ENCODE results near the gene TRERF1. TPM values are rescaled to one million over a fixed set of nuclear protein-coding genes. Genes with fewer than 3 reads are reported as not detected.

TRERF1 gene
- total and polyA plus RNA-seq, 2 experiments from 2014 or later: 3.2 to 5.1 TPM

- DNase-seq (ENCODE audit: low spot score): no peak
- TF ChIP-seq CTCF (IDR thresholded peaks at IDR 0.05; ENCODE audit: poor library complexity): no peak
- TF ChIP-seq EZH2phosphoT487 (IDR thresholded peaks at IDR 0.05; ENCODE audit: low read depth, severe bottlenecking, unreplicated experiment): no peak
- TF ChIP-seq EZH2 (IDR thresholded peaks at IDR 0.05; ENCODE audit: borderline replicate concordance): no peak
- Histone ChIP-seq H3K27ac (no peak overlapping the region), H3K9me2 (replicated peaks; ENCODE audit: insufficient read depth) (no peaks in the 10 kb centered on the region), H4K20me1 (ENCODE audit: insufficient read depth, poor library complexity, severe bottlenecking) (no peaks in the 10 kb centered on the region), H3K4me2 (no peak overlapping the region), H2AFZ (no peak overlapping the region), H3K4me1 (ENCODE audit: insufficient read depth) (peaks cover 20% of the 10 kb centered on the region), H3K79me2 (no peaks in the 10 kb centered on the region), H3K36me3 (replicated peaks; ENCODE audit: insufficient read depth, low read depth) (no peaks in the 10 kb centered on the region), H3K9me3 (ENCODE audit: low read depth) (no peaks in the 10 kb centered on the region), H3K27me3 (no peaks in the 10 kb centered on the region), H3K4me3 (no peak overlapping the region)
- 75% methylated on average over 7 of the region's 7 CpGs for WGBS (ENCODE audit: low lambda C conversion rate, missing lambda C conversion rate)
Observed at GRCh38 chr6:42271834-42272805, 179.6 kb downstream of the TRERF1 start.

- DNase-seq (ENCODE audit: low spot score): no peak
- H2AFZ ChIP-seq: no peak overlapping the region
- TF ChIP-seq CTCF (IDR thresholded peaks at IDR 0.05; ENCODE audit: poor library complexity): no peak
- TF ChIP-seq EZH2phosphoT487 (IDR thresholded peaks at IDR 0.05; ENCODE audit: low read depth, severe bottlenecking, unreplicated experiment): no peak
- no peak for TF ChIP-seq EZH2 (IDR thresholded peaks at IDR 0.05; ENCODE audit: borderline replicate concordance)
- 90% methylated on average over 4 of the region's 4 CpGs for WGBS (ENCODE audit: low lambda C conversion rate, missing lambda C conversion rate)
- no peaks in the 10 kb centered on the region for H3K9me2 ChIP-seq (replicated peaks; ENCODE audit: insufficient read depth)
- no peak overlapping the region for H3K4me3 ChIP-seq
- no peaks in the 10 kb centered on the region for H3K9me3 ChIP-seq (ENCODE audit: low read depth)
- H4K20me1 ChIP-seq (ENCODE audit: insufficient read depth, poor library complexity, severe bottlenecking): no peaks in the 10 kb centered on the region
- H3K4me2 ChIP-seq: no peak overlapping the region
- H3K4me1 ChIP-seq (ENCODE audit: insufficient read depth): no peaks in the 10 kb centered on the region
- no peaks in the 10 kb centered on the region for H3K27me3 ChIP-seq
- no peaks in the 10 kb centered on the region for H3K36me3 ChIP-seq (replicated peaks; ENCODE audit: insufficient read depth, low read depth)
- H3K79me2 ChIP-seq: no peaks in the 10 kb centered on the region
- H3K27ac ChIP-seq: no peak overlapping the region
Observed at GRCh38 chr6:42269974-42270510, 181.7 kb downstream of the TRERF1 start.

DNA sequence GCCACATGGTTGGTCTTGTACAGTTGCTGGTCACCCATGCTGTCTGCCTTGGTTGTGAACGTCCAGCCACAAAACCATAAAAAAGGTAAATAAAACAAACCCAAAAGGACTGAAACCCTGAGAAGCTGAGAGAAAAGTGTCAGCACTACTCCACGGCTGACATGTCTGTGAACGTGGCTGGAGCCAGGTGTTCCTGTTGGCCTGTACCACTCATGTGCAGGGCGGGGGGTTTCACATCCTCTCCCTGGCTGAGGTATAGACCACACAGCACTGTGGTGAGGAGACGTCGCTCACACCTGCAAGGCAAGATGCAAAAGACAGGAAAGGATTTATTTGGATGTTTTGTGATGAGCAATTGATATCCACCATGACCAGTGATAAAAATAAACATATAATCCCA is 182.2 kb downstream of the TRERF1 start:
- Histone ChIP-seq H3K4me3 (no peak overlapping the region), H2AFZ (no peak overlapping the region), H3K79me2 (no peaks in the 10 kb centered on the region), H3K27me3 (no peaks in the 10 kb centered on the region), H3K27ac (no peak overlapping the region), H3K4me2 (no peak overlapping the region), H3K9me3 (ENCODE audit: low read depth) (no peaks in the 10 kb centered on the region), H3K4me1 (ENCODE audit: insufficient read depth) (no peaks in the 10 kb centered on the region), H3K9me2 (replicated peaks; ENCODE audit: insufficient read depth) (no peaks in the 10 kb centered on the region), H4K20me1 (ENCODE audit: insufficient read depth, poor library complexity, severe bottlenecking) (no peaks in the 10 kb centered on the region), H3K36me3 (replicated peaks; ENCODE audit: insufficient read depth, low read depth) (no peaks in the 10 kb centered on the region)
- TF ChIP-seq EZH2phosphoT487 (IDR thresholded peaks at IDR 0.05; ENCODE audit: low read depth, severe bottlenecking, unreplicated experiment) (no peak), CTCF (IDR thresholded peaks at IDR 0.05; ENCODE audit: poor library complexity) (no peak), EZH2 (IDR thresholded peaks at IDR 0.05; ENCODE audit: borderline replicate concordance) (no peak)
- 87% methylated on average over 6 of the region's 6 CpGs for WGBS (ENCODE audit: low lambda C conversion rate, missing lambda C conversion rate)
- DNase-seq (ENCODE audit: low spot score): no peak
